Measurements from ENCODE around the gene PFKFB4. TPM values are rescaled to one million over a fixed set of nuclear protein-coding genes. Genes with fewer than 3 reads are reported as not detected.
A peak's percentile ranks its signal among the peaks of the same experiment; 100 is the strongest.

Gene PFKFB4
- total RNA-seq, 1 donor from 2014 or later: 19.4 TPM

DNA sequence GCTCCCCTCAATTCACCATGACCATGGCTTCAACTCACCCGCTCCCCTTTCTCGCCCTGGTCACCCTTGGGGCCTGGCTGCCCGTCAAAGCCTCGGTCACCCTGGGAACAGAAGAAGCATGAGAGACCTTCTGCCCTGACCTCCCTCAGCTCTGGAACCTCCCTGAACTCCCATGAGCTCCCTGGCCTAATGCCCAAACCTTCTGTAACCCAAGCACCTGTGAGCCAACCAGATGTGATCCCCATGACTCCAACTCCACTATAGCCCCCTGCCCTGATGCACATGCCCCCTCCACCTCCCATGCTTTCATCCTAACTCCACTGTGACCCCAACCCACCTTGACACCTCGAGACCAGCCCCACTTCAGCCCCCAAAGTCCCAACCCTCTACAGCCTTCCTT is 10.5 kb upstream of the PFKFB4 start:
- peaks cover 7% of the 10 kb centered on the region for H3K4me1 Mint-ChIP-seq
- H3K4me3 Mint-ChIP-seq: no peak overlapping the region
- TF ChIP-seq, protein P1, sequence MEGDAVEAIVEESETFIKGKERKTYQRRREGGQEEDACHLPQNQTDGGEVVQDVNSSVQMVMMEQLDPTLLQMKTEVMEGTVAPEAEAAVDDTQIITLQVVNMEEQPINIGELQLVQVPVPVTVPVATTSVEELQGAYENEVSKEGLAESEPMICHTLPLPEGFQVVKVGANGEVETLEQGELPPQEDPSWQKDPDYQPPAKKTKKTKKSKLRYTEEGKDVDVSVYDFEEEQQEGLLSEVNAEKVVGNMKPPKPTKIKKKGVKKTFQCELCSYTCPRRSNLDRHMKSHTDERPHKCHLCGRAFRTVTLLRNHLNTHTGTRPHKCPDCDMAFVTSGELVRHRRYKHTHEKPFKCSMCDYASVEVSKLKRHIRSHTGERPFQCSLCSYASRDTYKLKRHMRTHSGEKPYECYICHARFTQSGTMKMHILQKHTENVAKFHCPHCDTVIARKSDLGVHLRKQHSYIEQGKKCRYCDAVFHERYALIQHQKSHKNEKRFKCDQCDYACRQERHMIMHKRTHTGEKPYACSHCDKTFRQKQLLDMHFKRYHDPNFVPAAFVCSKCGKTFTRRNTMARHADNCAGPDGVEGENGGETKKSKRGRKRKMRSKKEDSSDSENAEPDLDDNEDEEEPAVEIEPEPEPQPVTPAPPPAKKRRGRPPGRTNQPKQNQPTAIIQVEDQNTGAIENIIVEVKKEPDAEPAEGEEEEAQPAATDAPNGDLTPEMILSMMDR (IDR thresholded peaks at IDR 0.05; ENCODE audit: unreplicated experiment): no peak
- DNase-seq (ENCODE audit: low spot score in 2 of 2, unreplicated experiment in 2 of 2): no peak
- H3K9me3 Mint-ChIP-seq: no peaks in the 10 kb centered on the region
- no peaks in the 10 kb centered on the region for H3K27me3 Mint-ChIP-seq (ENCODE audit: low read depth)
- H3K36me3 Mint-ChIP-seq: no peaks in the 10 kb centered on the region
- no peak overlapping the region for H3K27ac Mint-ChIP-seq

DNA sequence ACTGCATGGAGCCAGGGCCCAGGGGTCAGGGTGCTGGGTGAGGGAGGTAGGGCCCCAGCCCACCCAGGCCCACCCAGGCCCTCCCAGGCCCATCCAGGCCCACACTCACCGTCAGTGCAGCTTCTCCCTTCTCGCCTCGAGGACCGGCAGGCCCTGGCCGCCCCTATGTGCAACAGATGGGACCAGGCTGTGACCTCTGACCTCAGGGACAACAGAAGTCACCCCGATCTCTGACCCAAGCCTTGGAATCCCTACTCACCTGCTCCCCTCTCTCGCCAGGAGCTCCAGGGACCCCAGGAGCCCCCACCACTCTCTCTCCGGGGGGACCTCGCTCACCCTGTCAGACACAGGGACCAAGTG is 9.8 kb upstream of the PFKFB4 start:
- Mint-ChIP-seq H3K9me3 (no peaks in the 10 kb centered on the region), H3K36me3 (no peaks in the 10 kb centered on the region), H3K27ac (no peak overlapping the region), H3K27me3 (ENCODE audit: low read depth) (no peaks in the 10 kb centered on the region), H3K4me1 (peaks cover 7% of the 10 kb centered on the region), H3K4me3 (no peak overlapping the region)
- no peak for DNase-seq (ENCODE audit: low spot score in 2 of 2, unreplicated experiment in 2 of 2)
- TF ChIP-seq, protein P1 (IDR thresholded peaks at IDR 0.05; ENCODE audit: unreplicated experiment): no peak

DNA sequence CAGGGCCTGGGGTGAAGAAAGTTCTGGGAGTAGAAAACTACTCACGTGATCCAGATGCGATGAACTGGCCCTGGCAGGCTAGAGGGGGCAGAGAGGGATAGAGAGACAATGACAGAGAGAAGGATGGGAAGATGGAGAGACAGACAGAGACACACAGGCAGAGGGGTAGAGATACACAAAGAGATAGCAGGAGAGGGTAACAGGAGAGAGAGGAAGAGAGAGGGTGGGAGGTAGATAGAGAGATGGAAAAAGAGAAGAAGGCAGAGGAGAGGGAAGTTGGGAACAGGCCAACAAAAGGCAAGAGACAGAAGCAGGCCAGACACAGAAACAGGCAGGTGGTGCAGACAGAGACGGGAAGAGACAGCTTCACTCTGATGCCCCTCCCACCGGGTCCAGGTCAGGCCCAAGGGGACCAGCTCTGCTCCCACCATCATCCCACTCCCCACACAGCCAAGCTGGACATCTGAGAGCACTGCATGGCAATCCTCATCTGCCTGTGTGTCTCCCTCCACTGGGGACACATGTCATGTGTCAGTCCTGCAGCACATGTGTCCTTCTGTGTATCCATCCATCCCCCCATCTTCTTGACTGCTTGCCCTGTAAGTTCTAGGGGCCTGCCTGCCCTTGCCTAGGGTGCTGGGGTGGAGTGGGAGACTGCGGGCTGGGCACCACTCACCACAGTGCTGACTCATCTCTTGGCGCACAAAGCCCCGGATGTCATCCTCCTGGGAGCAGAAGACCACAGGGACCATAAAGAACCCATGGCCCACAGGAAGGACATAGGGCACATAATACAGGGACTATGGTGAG is 9.2 kb upstream of the PFKFB4 start:
- Mint-ChIP-seq H3K4me1 (peaks cover 11% of the 10 kb centered on the region), H3K36me3 (no peaks in the 10 kb centered on the region), H3K9me3 (no peaks in the 10 kb centered on the region), H3K4me3 (no peak overlapping the region), H3K27ac (peak overlapping the region; percentile 32), H3K27me3 (ENCODE audit: low read depth) (no peaks in the 10 kb centered on the region)
- TF ChIP-seq, protein P1 (IDR thresholded peaks at IDR 0.05; ENCODE audit: unreplicated experiment): no peak
- no peak for DNase-seq (ENCODE audit: low spot score in 2 of 2, unreplicated experiment in 2 of 2)

DNA sequence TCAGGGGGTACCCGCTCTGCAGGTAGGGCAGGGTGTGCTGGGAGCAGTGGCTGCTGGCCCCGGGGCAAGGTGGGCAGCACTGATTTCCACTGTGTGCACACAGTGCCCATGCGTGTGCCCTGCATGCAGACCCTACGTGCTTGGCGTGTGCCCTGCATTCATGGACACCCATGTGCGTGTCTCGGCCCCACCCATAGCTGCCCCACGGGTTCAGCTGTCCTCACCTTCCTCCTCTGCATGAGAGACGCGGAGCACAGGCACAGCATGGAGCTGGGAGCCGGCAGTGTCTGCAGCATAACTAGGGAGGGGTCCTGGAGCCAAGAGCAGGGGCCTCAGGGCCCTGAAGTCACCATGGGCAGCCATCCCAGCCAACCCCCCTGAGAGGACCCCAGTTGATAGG is 8.6 kb upstream of the PFKFB4 start:
- no peaks in the 10 kb centered on the region for H3K36me3 Mint-ChIP-seq
- peaks cover 16% of the 10 kb centered on the region for H3K4me1 Mint-ChIP-seq
- no peak for DNase-seq (ENCODE audit: low spot score in 2 of 2, unreplicated experiment in 2 of 2)
- H3K27ac Mint-ChIP-seq: no peak overlapping the region
- H3K27me3 Mint-ChIP-seq (ENCODE audit: low read depth): no peaks in the 10 kb centered on the region
- TF ChIP-seq, protein P1 (IDR thresholded peaks at IDR 0.05; ENCODE audit: unreplicated experiment): no peak
- no peak overlapping the region for H3K4me3 Mint-ChIP-seq
- no peaks in the 10 kb centered on the region for H3K9me3 Mint-ChIP-seq

DNA sequence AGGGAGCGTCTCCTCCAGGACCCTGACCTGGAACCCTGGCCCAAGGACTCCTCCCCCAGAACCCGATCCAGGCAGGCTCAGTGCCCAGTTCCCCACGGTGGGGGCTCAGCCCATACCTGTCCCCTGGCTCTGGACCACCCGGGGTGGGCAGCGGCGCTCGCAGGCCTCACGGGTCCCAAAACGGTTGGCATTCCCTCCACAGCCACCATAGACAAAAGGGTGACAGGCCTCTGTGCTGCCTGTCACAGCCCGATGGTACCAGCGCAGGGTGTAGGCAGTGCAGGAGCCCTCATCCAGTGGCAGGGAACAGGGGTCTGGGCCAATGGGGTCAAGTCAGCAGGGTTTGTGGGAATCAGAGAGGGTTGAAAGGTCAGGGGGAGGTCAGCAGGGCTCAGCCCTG is 8.1 kb upstream of the PFKFB4 start:
- no peaks in the 10 kb centered on the region for H3K27me3 Mint-ChIP-seq (ENCODE audit: low read depth)
- no peak for DNase-seq (ENCODE audit: low spot score in 2 of 2, unreplicated experiment in 2 of 2)
- TF ChIP-seq, protein P1 (IDR thresholded peaks at IDR 0.05; ENCODE audit: unreplicated experiment): no peak
- H3K36me3 Mint-ChIP-seq: no peaks in the 10 kb centered on the region
- H3K4me3 Mint-ChIP-seq: no peak overlapping the region
- peaks cover 20% of the 10 kb centered on the region for H3K4me1 Mint-ChIP-seq
- no peaks in the 10 kb centered on the region for H3K9me3 Mint-ChIP-seq
- H3K27ac Mint-ChIP-seq: no peak overlapping the region
